Activated CD8-positive, alpha-beta memory T cell treated with anti-CD3 and anti-CD28 coated beads for 1 hour (primary cell): ENCODE data around the gene YPEL3.
"Not testable (repeated sequence)": the region's sequence is repeated elsewhere in the genome, so short reads cannot be mapped to it uniquely, and the experiment has no call there.

Experiments used
- DNase-seq, 2 donors: peaks; one replicate each; pipeline ENCODE4 v3.0.0-alpha.2; 2020; ENCODE audit warnings: low read depth in 1 of 2; ENCODE audit errors: extremely low read depth in 1 of 2

Gene YPEL3, protein sequence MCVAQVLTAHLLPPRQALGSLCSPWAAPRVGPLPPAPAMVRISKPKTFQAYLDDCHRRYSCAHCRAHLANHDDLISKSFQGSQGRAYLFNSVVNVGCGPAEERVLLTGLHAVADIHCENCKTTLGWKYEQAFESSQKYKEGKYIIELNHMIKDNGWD

GRCh38 chr16:30096105-30096861 is at the start of gene YPEL3:
Gene YPEL3, minus strand, starts transcription at chr16:30096213. Its CDS starts 731 bp downstream, at chr16:30095482.
- peak; percentile 54 to 79 for DNase-seq

DNA sequence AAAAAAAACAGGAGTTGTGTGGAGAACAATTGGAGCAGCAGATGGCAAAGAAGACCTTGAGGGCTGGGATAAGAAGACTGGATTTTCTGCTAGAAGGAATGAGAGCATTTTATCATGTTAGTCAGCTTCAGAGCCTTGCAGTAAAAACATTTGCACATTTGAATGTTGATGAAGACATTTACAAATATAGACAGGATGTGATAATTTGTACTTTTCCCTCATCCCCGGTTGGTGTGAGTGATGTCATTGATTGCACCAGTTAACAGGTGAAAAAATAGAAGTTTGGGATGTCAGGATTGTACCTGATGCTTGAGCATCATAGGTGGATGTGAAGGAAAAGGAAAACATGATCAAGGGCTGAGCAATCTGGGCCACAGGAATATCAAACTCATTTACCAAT is 49.6 kb upstream of the YPEL3 start:
- no peak for DNase-seq

GRCh38 chr16:30144917-30145316 is 48.9 kb upstream of the YPEL3 start:
- no peak for DNase-seq

DNA sequence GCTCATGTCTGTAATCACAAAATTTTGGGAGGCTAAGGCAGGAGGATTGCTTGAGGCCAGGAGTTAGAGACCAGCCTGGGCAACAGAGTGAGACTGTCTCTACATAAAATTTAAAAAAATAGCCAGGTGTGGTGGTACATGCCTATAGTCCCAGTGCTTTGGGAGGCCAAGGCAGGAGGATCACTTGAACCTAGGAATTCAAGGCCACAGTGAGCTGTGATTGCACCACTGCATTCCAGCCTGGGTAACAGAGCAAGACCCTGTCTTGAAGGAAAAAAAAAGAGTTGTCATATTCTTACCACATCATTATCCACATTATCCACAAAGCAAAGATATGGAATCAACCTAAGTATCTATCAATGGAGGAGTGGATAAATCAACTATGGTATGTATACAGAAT is 48.0 kb upstream of the YPEL3 start:
- DNase-seq, result no peak

GRCh38 chr16:30143347-30143702 is 47.3 kb upstream of the YPEL3 start:
- no peak for DNase-seq

DNA sequence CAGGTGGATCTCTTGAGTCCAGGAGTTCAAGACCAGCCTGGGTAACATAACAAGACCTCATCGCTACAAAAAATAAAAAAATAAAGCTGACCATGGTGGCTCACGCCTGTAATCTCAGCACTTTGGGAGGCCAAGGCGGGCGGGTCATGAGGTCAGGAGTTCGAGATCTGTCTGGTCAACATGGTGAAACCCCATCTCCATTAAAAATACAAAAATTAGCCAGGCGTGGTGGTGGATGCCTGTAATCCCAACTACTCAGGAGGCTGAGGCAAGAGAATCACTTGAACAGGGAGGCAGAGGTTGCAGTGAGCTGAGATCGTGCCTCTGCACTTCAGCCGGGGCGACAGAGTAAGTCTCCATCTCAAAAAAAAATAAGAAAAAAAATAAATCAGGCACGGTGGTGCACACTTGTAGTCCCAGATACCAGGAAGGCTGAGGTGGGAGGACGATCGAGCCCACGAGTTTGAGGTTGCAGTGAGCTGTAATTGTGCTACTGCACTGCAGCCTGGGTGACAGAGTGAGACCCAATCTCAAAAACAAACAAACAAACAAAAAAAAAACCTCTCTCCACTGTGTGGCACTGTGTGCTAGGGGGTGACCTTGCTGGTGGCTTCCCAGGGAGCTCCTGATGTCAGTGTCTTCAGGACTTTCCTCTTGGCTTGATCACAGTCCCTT is 46.8 kb upstream of the YPEL3 start:
- no peak for DNase-seq

DNA sequence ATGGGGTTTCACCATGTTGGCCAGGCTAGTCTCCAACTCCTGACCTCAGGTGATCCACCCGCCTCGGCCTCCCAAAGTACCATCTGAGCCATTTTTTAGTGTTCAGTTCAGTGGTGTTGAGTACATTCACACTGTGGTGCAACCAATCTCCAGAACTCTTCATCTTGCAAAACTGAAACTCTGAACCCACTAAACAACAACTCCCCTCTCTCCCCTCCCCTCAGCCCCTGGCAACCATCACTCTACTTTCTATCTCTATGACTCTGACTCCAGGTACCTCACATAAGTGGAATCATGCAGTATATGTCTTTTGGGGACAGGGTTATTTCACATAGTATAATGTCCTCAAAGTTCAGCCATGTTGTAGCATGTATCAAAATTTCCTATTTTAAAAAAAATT is 45.7 kb upstream of the YPEL3 start:
- no peak for DNase-seq

DNA sequence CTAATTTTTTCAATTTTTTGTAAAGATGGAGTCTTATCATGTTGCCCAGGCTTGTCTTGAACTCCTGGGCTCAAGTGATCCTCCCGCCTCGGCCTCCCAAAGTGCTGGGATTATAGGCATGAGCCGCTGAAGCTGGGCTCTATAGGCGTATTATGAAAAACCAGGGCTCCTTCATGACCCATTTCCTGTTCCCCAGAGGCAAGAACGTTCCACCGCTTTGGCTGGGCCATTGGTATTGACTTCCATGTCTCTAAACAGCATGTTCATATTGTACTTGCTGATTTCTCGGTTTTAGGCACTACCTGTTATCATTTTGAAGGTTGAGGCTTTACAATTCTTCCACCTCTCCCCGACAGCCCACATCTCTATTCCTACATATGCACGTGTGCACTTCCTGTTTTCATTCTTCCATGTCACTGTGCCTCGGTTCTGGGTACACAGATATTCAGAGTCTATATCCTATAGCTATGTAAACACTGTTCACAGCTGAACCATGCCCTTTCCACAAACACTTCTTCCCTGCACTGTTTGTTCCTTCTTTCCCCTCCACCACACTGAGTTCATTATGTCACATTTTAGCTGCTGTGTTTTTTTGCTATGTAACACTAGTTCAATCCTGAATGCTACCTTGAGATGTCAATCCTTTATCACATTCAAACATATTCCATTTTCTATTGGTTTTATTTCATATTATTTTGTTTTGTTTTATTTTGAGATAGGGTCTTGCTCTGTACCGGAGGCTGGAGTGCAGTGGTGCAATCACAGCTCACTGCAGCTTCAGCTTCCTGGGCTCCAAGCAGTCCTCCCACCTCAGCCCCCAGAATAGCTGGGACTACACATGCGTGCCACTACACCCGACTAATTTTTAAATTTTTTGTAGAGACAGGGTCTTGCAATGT is 43.8 kb upstream of the YPEL3 start:
- no peak for DNase-seq

GRCh38 chr16:30137897-30138296 is 41.9 kb upstream of the YPEL3 start:
- no peak for DNase-seq

GRCh38 chr16:30136971-30137605 is 41.1 kb upstream of the YPEL3 start:
- DNase-seq, result no peak

- no peak for DNase-seq
These were observed 36.6 kb upstream of the YPEL3 start for GRCh38 chr16:30132591-30132990.

DNA sequence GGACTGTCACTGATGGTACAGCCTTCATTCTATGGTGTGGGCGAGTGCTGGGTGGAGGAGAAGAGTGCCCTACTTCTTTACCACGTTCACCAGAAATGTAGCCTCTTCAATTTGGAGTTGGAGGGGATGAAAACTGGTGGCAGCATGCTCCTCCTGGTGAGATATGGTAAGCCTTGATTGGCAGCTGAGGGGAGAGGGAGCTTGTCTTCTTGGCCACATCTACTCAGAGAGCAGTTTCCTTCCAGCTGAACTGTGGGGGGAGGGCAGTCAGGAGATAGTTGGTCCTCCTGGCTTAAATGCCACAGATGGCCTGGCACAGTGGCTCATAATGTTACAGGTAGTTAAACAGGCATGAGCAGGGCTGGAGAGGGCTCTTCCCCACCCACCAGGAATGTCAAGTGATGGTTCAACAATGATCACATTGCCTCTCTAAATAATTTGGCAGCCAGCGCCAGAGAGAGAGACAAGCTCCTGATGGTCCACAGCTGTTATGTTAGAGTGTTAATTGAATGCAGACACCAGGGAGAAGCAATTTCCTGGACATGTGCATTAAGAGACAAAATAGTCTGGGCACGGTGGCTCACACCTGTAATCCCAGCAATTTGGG is 36.0 kb upstream of the YPEL3 start:
- no peak for DNase-seq

DNA sequence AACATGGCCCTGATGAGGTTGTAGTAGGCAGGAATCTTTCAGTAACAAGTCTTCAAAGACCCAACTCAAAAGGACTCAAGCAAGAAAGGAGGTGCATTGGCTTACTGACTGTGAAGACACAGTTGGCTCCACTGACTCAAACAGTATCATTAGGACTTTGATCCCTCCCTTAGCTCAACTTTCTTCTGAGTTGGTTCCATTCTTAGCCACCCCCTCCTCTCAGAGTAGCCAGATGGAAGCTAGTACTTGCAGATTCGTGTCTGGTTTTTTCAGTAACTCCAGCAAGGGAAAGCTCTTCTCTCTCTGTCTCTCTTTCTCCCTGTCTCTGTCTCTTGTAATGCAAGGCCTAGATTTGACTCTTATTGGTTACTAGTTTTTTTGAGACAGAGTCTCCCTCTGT is 32.0 kb upstream of the YPEL3 start:
- no peak for DNase-seq

DNA sequence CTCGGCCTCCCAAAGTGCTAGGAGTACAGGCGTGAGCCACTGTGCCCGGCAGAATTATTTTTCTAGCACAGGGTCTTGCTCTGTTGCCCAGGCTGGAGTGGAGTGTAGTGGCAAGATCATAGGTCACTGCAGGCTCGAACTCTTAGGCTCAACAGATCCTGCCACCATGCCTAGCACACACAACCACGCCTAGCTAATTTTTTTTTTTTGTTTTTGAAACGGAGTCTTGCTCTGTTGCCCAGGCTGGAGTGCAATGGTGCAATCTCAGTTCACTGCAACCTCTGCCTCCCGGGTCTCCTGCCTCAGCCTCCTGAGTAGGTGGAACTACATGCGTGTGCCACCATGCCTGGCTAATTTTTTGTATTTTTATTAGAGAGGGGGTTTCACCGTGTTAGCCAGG is 29.7 kb upstream of the YPEL3 start:
- not testable (repeated sequence) for DNase-seq

GRCh38 chr16:30124985-30125379 is 29.0 kb upstream of the YPEL3 start:
- DNase-seq, result no peak

GRCh38 chr16:30122604-30123160 is 26.7 kb upstream of the YPEL3 start:
- DNase-seq, result no peak

DNA sequence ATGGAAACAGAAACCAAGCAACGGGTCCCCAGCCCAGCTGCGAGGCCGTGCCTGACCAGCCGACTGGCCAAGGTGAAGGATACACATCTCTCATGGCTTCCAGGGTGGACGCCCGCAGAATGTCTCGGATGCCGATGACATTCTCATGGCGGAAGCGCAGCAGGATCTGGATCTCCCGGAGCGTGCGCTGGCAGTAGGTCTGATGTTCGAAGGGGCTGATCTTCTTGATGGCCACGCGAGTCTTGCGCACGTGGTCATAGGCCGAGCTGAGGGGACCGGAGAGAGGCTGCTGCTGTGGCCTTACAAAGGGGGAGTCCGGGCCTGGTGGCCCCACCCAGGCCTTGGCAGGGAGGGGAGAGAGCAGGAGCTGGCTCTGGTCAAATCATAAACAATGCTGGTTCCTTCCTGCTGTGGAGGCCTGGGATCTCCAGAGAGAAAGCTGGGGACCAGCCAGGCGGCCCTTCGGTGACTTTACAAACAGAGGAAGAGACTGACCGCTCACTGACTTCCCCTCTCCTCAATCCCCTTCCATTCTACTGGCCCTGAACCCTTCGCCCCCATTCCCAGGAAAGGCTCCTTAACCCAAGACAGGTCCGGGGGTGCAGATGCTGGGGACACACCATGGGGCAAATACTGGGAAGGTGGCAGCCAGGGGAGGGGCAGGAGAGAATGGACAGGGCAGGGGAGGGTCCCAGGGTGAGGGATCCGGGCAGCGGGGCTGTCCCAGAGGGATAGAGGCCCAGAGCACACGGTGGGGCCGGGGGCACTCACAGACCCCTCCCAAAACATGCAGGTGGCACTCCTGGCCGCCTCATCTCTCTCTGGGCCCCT is 25.9 kb upstream of the YPEL3 start:
- DNase-seq, result no peak

- no peak for DNase-seq
These were observed 24.5 kb upstream of the YPEL3 start for GRCh38 chr16:30120340-30121105.
